OCI-M2 (cell line): ENCODE measurements around the gene XRCC4.

Experiments
- DNase-seq: peaks from one replicate; lab custom pipeline; 2025; ENCODE audit not compliant: unreplicated experiment; lab: John Stamatoyannopoulos, UW

Gene XRCC4

DNA sequence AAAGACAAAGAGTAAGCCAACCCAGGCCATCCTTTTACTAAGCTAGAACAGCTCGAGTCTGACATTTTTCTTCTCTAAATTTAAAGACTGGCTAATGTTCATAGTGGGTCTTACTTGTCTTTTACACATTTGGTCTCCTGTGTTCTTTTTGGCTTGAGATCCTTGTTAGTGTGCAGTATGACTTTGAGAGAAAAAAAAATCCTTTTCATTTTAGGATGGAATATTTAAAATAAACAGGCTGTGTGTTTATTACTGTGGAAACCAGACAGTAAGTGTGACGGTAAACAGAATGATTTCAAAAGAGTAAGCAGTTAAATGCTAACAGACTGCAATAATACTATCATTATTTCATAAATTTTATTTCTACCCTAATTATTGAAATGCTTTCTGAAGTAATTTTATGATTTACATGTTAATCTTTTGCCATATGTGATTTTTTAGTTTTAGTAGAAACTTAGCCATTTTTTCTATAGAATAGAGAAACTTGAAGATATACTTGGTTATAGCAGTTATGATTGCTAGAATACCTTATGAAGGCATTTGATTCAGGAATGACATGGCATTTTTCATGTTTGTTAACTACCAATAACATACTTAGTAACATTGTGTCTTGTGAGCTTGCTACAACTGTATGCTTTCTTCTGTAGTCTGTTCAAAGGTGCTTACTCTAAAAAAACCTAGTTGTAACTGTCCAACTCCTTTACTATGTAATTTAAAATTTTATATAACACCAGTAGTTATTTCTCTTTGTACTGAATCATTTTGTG lies 92.4 kb downstream of the XRCC4 start:
- no peak for DNase-seq

DNA sequence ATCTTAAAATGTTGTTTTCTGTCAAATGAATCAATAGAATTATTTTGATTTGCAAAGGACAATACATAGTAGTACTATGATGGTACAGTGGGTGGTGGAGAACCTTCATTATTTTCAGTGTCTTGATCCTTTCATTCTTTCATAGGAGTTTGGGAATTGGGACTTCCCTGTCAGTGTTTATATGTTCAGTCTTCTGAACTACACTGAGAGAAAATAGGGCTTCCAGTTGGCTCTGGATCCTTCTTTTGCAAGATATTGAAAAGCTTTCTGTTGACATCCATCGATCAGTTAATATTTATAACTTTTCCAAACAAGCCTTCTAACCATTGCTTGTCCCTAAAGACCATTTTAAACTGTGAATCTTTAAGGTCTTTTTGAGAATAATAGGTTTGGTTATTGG lies 94.7 kb downstream of the XRCC4 start:
- DNase-seq = no peak

DNA sequence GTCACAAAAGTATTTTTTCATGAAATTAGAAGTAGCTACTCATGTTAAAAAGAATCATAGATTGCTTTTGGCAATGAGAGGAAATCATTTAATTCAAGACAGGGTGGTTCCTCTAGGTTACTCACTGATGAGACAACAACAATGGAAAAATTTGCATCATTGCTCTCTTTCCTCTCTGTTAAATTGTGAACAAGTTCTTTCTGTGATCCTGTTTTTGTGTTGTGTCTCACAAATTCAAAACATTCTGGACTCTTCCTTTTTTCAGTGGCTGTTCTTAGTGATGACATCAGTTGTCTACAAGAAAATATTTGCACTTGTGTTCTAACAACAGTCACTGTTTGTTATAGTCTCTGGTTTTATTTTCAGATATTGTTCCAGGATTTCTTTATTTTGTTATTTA lies 95.3 kb downstream of the XRCC4 start:
- no peak for DNase-seq

DNA sequence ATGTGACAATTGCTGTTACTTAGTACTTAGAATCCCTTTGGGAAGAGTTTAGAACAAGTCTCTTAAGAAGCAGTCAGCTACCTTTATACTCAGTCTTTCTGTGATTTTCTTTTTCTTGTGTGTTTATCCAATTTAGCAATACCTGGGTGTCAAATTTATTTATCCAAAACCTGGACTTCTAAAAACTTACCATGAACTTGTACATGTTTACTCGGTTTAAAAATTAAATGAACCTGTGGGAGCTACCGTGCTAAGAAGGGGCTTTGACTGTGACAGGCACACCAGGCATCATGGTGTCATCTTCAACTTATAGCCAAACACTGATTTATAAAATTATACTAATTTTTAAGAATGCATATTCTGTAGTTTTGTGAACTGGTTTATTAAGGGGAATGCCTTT lies 96.5 kb downstream of the XRCC4 start:
- no peak for DNase-seq

DNA sequence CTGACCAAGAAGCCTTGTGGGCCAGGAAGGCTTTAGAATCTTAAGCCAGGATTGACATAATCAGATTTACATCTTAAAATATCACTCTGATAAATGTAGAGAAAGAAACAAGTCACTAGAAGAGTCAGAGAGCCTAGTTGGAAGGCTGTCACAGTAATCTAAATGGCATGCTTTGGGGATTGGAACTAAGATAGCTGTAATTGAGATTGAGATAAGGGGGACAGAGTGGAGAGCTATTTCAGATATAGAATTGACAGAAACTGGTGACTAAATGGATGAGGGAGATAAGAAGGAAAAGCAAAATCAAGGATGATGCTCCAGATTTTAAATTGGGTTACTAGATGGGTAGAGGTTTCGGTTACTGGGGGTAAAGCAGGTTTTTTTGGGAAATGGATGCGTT lies 100.5 kb downstream of the XRCC4 start:
- DNase-seq = no peak

DNA sequence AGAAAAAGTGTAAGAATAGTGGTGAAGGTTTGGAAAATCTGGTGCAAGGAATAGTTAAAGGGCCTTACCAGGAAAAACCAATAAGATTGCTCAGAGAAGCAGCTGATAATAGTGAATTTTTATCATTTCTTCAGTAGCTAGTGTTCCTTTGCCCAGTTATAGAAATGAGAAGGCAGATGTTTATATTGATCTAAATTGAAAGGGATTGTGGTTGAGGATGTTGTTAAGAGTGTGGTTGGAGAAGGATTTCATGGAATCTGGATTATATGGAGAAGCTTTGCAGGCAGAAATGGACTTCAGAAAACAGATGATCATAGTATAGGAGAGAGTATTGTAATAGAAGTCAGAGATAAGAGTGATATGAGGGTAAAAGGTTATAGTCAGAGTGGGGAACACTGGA lies 102.6 kb downstream of the XRCC4 start:
- DNase-seq = no peak

DNA sequence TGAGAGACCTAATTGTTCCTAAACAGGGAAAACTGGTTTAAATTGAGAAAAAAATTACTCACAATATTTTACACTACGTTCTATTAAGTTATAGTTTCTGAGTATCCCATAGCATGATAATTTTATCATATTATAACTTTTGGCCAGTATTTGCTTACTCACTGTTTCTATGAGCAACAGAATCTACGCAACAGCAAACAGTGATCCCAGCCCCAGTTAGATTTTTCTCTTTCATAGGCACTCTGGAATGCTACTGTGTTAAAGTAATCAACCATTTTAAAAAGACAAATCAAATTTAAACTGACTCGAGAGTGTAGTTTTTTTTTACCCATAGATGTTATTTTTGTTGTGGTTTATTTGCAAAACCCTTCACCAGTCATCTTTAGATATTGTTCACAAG lies 107.2 kb downstream of the XRCC4 start:
- DNase-seq = no peak

DNA sequence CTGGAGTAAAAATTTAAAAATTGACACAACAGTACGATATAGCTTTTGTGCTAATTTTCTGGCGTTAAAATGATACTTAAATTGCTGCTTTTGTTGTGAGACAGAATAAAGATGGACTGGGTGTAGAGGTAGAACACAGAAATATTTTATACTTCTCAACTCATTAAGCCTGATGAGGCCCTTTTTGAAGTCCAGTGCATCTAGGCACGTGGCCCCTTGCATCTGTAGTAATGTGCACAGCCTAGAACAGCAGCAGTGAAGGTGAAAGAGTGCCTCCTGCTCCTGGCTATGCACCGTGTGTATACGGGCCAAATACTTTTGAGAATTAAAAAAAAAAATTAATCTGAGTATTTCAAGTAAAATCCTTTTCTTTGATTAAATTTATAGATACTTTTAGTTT lies 115.6 kb downstream of the XRCC4 start:
- no peak for DNase-seq

DNA sequence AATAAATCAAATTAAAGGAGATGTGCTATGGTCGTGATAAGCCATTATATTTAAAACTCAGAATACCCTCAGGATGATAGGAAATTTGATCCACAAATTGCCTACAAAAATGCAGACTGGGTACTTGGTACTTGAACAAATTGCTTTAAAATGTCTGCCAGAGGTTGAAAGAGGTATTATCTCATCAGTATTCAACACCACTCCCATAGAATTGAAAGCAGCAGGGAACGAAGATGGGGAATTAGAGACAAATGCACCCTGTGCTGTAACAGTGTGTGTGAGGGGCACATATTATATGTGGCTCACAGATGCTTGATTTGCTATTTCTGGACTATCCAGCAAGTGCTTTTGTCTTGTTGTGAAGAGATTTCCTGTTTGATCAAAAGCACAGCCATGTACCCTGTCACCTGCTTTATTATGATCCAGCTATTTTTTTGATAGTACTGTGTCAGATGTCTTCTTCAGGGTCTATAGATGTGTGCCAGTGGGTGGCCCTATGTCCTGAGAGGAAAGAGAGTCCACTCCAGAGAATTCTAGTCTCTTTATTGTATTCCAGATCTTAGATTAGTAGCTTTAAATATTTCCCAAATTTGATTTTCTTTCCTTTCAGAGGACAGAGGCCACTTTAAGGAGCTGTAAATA lies 120.1 kb downstream of the XRCC4 start:
- DNase-seq = no peak

DNA sequence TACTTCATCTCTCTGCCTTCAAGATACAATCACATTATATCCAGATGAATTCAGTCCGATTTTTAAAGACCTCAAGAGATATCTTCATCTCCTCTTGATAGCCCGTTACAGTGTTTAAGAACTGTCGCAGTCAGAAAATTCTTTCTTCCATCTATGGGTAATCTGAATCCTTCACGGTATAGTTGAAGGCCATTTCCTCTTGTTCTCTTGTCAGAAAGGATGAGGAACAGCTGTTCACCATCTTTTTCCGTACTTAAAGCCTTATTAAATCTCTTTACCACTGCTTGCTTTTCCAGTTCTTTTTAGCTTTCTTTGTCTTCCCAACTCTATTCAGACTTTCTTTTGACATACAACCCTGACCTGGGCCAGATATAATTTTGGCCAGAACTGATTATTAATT lies 121.8 kb downstream of the XRCC4 start:
- DNase-seq = no peak

DNA sequence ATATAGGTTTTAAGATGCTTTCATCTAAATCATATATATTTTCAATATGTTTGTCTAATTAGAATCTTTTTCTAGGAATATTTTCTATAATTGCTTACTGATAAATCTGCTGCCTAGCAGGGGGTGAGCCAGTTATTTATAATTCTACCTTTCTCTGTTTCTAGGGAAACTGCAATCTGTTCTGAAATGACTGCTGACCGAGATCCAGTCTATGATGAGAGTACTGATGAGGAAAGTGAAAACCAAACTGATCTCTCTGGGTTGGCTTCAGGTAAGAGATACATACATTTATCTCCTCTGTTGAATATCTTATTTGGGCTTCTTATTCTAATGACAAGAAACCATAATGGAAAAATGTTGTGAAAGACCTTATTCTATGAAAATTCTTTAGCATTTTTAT lies 127.3 kb downstream of the XRCC4 start:
- DNase-seq = no peak

DNA sequence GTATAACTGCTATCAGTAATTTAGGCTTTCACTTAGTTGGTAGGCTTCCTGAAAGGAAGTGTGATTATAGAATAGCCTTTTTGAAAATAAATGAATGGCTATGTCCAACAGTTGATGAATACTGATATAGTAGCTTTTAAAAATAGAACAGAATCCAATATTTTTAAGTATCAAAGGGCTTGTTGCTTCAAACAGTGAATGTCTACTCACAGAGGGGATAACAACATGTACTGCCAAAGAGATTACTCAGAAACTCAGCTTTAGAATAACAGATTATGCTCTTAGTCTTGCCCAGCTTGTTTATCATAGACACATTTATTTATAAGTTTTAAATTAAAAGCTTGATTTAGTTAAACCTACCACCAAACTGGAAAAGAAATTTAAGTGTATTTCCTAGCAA lies 132.6 kb downstream of the XRCC4 start:
- no peak for DNase-seq

DNA sequence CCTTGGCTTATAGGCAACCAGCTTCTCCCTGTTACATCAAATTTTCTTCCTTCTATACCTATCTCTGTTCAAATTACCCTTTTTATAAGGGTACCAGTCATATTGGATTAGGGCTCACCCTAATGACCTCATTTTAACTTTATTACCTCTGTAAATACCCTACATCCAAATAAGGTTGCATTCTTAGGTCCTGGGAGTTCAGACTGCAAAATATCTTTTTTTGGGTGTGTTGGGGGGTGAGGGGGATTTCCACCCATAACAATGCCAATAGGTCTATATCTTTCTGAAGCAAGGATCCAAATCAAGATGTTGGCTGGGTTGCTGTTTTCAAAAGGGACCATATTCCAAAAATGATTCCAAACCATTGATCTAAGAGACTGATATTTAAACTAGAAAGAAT lies 141.7 kb downstream of the XRCC4 start:
- no peak for DNase-seq

DNA sequence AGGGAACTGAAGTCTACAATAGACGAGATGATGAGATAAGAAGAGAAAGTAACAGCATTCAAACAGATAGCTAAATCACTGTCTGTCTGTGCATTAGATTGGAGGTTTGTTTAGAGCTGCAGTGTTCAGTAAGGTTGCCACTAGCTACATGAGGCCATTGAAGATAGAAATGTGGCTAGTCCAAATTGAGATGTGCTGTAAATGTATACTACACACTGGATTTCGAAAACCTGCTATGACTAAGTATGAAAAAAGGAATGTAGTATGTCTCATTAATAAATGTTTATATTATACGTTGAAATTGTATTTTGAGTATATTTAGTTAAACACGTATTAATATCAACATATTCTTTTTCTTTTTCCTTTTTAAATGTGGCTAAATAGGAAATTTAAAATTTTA lies 142.1 kb downstream of the XRCC4 start:
- no peak for DNase-seq

DNA sequence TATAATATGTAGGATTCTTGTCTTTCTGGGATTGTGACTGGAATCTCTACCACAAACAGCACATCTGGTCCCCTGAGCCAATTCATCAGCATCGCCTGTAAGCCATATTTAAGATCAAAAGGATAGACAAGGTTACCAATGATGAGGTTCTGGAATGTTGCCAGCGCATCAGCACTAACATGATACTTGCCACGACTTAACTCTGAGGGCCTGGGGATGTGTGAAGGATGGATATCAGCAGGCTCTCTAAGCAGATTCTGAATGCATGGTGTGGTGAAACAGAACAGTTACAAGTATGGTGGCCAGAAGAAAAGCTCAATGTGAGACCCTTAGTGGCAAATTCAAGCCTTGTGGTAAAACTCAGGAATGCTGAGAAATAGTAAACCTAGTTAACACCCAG lies 143.0 kb downstream of the XRCC4 start:
- DNase-seq = no peak

DNA sequence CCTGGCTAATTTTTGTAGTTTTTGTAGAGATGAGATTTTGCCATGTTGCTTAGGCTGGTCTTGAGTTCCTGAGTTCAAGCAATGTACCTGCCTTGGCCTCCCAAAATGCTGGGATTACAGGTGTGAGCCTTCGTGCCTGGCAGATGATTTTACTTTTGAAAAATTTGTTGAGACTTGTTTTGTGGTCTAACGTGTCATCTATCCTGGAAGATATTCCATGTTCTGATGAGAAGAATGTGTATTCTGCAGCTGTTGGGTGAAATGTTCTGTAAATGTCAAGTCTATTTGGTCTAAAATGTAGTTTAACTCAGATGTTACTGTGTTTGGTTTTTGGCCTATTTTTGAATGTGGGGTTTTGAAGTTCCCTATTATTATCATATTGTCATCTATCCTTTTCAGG lies 145.6 kb downstream of the XRCC4 start:
- no peak for DNase-seq

DNA sequence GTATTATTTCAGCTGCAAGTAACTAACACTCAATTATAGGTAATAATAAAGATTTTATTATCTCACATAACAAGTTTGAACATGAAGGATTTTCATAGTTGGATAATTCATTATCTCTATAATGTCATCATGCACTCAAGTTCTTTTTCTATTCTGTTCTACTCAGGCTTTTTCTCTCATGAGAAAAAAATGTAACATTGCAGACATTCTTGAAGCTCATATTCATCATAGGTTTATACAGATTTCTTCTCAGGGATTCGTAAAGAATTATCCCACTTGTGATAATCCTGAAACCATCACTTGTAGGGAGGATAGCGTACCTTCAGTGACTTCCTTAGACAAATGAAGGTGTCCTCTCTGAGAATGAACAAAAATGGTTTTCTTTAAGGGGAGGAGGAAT lies 150.3 kb downstream of the XRCC4 start:
- DNase-seq = no peak

DNA sequence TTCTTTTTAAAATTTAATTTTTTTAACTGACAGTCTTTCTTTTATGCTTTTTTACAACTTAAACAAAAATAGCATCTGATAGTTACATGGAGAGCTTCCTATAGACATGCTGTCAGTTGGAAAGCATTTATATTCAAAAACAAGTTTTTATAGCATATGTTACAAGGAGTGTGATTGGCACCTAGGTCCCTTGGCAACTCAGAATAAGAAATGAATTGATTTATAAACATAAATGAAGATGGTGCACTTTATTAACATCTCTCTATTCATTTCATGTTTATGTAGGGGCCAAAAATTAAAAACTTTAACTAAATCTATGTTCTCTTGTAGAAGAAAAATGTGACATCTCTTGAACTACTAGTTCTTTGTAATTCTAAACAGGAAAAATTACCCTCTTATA lies 153.2 kb downstream of the XRCC4 start:
- no peak for DNase-seq

DNA sequence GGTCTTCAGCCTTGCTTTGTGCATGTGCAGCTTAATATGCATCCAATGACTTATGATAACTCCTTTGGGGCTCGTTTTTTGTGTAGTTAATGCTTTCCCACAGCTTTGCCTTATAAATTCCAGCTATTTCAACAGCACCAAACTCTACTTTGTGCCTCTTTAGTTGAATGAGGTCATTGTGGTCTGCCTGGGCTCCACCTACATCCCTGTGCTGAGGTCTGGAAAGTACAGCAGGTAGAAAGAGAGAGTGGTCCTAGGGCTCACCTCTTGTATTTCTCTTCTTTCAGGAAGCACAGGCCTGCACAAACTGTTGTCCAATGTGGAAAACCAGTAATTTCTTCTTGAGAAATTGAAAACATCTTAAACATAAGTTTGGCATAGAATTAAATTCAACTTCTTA lies 167.2 kb downstream of the XRCC4 start:
- no peak for DNase-seq

DNA sequence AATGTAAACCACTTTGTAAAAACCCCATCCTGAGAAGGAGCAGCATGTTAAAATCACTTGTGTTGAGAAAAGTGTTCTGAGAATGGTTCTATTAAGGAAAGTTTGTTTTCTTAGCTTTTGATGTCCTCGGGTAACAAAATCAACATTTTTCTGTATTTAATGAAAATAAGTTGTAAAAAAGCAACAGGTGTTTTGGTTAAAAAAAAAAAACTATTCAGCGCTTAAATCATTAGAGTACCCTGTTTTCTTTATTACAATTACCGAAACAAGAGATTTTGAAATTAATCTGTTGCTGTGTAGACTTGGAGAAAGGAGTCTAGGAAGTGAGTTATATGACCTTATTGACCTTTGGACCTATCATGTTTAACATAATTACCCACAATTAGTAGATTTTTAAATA lies 167.7 kb downstream of the XRCC4 start:
- no peak for DNase-seq

DNA sequence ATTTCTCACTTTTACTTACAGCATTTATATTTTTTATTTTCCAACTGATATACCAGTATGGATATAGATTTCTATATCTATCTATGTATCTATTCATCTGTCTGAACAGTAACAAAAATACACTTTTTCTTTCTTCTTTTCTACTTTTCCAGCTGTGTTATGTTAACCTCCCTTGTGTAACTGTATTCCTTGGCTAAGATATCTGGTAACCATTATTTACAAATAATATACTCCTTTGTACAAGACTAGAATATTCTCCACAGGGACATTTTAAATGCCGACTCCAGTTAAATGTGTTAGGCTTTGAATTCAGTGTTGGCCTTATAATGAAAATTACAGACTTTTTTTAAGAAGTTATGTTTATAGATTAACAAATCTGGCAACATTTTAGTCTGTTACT lies 168.7 kb downstream of the XRCC4 start:
- DNase-seq = no peak

DNA sequence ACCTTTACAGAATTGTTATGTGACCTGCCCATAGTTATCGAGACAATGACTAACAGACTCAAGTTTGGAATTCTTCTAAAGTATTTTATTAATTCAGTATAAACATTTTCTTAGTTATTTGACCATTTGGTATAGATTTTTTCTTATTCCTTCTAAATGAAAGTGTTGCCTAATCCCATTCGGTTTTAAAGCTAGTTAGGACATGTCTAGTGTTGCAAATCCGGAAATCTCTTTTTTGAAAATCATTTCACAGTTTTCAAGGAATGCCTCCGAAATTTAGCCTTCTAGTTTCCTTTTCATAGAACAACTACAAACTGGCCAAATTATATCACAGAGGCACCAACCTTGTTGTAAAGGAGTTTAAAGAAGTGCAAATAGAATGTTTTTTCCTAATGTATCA lies 171.8 kb downstream of the XRCC4 start:
- no peak for DNase-seq

DNA sequence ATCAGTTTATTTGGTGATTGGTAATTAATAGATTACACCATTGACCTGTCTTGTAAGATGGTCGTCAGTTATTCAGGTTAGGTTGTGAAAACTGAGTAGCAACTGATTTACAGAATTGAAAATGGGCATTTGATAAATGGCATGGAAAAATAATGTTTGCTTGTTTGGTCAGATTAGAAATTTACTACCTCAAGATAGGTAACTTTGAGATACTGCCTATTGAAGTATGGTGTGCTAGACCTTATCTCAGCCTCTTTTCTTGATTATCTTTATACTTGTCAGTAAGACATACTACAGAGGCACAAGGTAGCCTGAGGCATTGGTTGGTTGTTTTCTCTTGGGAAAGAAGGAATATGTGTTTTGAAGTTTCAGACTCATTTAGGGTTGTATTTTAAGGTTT lies 174.5 kb downstream of the XRCC4 start:
- DNase-seq = no peak
